ENCODE measurements around the gene TSC22D1.
A peak's percentile ranks its signal among the peaks of the same experiment; 100 is the strongest.

Gene TSC22D1

DNA sequence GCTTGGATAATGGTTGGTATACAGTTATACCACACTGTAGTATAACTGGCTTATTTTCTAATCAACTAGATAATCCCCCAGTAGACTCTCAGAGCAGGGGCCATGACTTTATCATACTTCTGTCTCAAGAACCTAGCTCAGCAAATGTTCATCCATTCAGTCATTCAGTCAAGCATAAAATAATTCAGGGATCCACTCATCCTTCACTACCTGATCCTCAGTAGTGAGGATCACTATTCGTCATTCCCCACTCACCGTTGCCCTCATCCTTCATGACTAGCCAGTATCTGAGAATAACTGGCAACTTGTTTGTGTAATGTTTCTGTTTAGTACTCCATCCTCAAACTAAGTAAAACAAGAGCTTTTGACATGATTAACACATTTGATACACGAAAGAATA is 77.6 kb downstream of the TSC22D1 start:
- Histone ChIP-seq H3K36me3 (ENCODE audit: control insufficient read depth in 4 of 4, insufficient read depth in 4 of 4, low read length in 3 of 4) (peaks cover 0 to 7% (median 2%) of the 10 kb centered on the region in 4 experiments), H3K9me3 (ENCODE audit: control extremely low read depth in 1 of 5, control insufficient read depth in 4 of 5, insufficient read depth in 2 of 5, low read depth in 1 of 5, low read length in 4 of 5) (peaks cover 0 to 8% (median 0%) of the 10 kb centered on the region in 5 experiments), H3K4me3 (ENCODE audit: control insufficient read depth in 1 of 7, extremely low read depth in 1 of 7, insufficient read depth in 4 of 7, low read depth in 2 of 7, low read length in 6 of 7) (no peak overlapping the region), H3K27me3 (replicated peaks in 2 of 5; ENCODE audit: control insufficient read depth in 4 of 5, insufficient read depth in 5 of 5, low read length in 4 of 5) (no peaks in the 10 kb centered on the region), H3K4me1 (ENCODE audit: control extremely low read depth in 1 of 4, control insufficient read depth in 4 of 4, insufficient read depth in 4 of 4, low read length in 3 of 4) (no peaks in the 10 kb centered on the region), H3K27ac (ENCODE audit: insufficient read depth in 1 of 2, low read depth in 1 of 2, low read length in 2 of 2, poor library complexity in 1 of 2, severe bottlenecking in 2 of 2) (no peak overlapping the region)
- ChIA-PET POLR2A (no interaction called here), CTCF (interaction anchor here (0.7 to 1.0 kb wide), 2 partner anchors 25 to 62 kb away, joined by 3 to 4 read pairs; no protein-coding TSS in a partner anchor)
- no CpG with 5 or more reads among the region's 3 CpGs for WGBS (ENCODE audit: insufficient coverage)
- DNase-seq: no peak

DNA sequence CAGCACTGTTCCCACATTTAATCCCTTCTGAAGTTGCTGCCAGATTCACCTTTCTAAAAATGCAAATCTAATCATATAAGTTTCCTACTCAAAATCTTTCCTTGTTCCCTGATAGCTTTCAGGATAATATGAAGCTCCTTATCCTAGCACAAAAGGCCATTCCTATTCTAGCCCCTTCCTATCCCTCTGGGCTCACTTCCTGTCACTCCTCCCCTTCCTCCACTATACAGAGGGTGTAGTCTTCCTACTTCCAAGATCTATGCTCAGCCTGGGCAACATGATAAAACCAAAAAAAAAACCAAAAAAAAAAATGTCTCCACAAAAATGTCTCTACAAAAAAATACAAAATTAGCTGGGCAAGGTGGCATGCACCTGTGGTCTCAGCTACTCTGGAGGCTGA is 78.3 kb downstream of the TSC22D1 start:
- H3K4me1 ChIP-seq (ENCODE audit: control extremely low read depth in 1 of 4, control insufficient read depth in 4 of 4, insufficient read depth in 4 of 4, low read length in 3 of 4): no peaks in the 10 kb centered on the region
- H3K27me3 ChIP-seq (replicated peaks in 2 of 5; ENCODE audit: control insufficient read depth in 4 of 5, insufficient read depth in 5 of 5, low read length in 4 of 5): no peaks in the 10 kb centered on the region
- no peak overlapping the region for H3K27ac ChIP-seq (ENCODE audit: insufficient read depth in 1 of 2, low read depth in 1 of 2, low read length in 2 of 2, poor library complexity in 1 of 2, severe bottlenecking in 2 of 2)
- ChIA-PET CTCF (interaction anchor here (0.7 to 1.2 kb wide), 4 partner anchors 9 to 63 kb away, joined by 3 to 4 read pairs (median 3); no protein-coding TSS in a partner anchor), POLR2A (no interaction called here)
- H3K4me3 ChIP-seq (ENCODE audit: control insufficient read depth in 1 of 7, extremely low read depth in 1 of 7, insufficient read depth in 4 of 7, low read depth in 2 of 7, low read length in 6 of 7): no peak overlapping the region
- no peak for DNase-seq
- H3K9me3 ChIP-seq (ENCODE audit: control extremely low read depth in 1 of 5, control insufficient read depth in 4 of 5, insufficient read depth in 2 of 5, low read depth in 1 of 5, low read length in 4 of 5): peaks cover 0 to 8% (median 0%) of the 10 kb centered on the region in 5 experiments
- peaks cover 0 to 7% (median 2%) of the 10 kb centered on the region in 4 experiments for H3K36me3 ChIP-seq (ENCODE audit: control insufficient read depth in 4 of 4, insufficient read depth in 4 of 4, low read length in 3 of 4)

DNA sequence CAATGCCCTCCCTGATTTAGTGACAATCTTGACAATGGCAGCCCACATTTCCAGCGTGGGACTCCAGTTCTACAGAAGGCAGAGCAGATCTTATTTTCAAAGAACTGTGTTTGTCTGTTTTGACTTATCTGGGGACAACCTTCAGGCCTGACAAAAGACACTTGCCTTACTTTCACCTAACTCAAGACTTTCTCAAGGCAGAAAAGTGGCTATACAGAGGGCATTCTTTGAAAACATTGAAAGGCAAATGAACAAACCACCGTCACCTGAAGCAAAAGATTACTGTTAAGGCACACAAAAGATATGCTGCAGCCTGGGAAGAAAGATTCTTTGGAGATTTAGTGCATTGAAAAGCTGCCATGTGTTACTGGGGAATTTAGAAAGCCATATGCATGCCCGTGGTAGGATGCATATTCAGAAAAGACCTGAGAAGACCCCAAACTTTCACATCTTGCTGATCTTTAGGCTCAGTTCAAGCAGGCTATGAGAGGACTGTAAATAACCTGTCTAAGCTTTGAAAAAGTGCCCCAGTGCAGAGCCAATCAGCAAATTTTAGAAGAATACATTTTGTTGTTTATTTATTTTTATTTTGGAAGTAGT is 82.8 kb downstream of the TSC22D1 start:
- DNase-seq: no peak
- H3K9me3 ChIP-seq (ENCODE audit: control extremely low read depth in 1 of 5, control insufficient read depth in 4 of 5, insufficient read depth in 2 of 5, low read depth in 1 of 5, low read length in 4 of 5): peaks cover 0 to 8% (median 0%) of the 10 kb centered on the region in 5 experiments

DNA sequence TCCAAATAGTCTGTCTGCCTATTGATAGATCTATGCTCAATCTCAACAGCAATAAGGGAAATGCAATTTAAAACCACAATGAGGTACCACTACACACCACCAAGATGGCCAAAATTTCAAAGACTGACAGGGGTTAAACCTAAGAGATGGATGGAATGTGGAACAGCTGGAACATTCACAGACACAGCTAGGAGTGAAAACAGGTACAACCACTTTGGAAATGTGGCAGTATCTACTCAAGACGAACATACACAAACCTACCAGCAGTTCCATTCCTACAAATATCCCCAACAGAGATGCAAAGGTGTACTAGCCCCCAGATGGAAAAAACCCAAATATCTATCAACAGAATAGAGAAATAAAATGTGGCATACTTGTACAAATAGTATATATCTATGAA is 86.4 kb downstream of the TSC22D1 start:
- H3K4me3 ChIP-seq (ENCODE audit: control insufficient read depth in 1 of 7, extremely low read depth in 1 of 7, insufficient read depth in 4 of 7, low read depth in 2 of 7, low read length in 6 of 7): no peak overlapping the region
- DNase-seq: no peak
- ChIA-PET CTCF (interaction anchor here (1.2 kb wide), 1 partner anchor 158 kb away, joined by 3 read pairs; no protein-coding TSS in a partner anchor), POLR2A (no interaction called here)
- peaks cover 0 to 15% (median 3%) of the 10 kb centered on the region in 4 experiments for H3K4me1 ChIP-seq (ENCODE audit: control extremely low read depth in 1 of 4, control insufficient read depth in 4 of 4, insufficient read depth in 4 of 4, low read length in 3 of 4)
- H3K27ac ChIP-seq (ENCODE audit: insufficient read depth in 1 of 2, low read depth in 1 of 2, low read length in 2 of 2, poor library complexity in 1 of 2, severe bottlenecking in 2 of 2): no peak overlapping the region
- H3K36me3 ChIP-seq (ENCODE audit: control insufficient read depth in 4 of 4, insufficient read depth in 4 of 4, low read length in 3 of 4): no peaks in the 10 kb centered on the region
- peaks cover 0 to 5% (median 0%) of the 10 kb centered on the region in 5 experiments for H3K9me3 ChIP-seq (ENCODE audit: control extremely low read depth in 1 of 5, control insufficient read depth in 4 of 5, insufficient read depth in 2 of 5, low read depth in 1 of 5, low read length in 4 of 5)
- H3K27me3 ChIP-seq (replicated peaks in 2 of 5; ENCODE audit: control insufficient read depth in 4 of 5, insufficient read depth in 5 of 5, low read length in 4 of 5): no peaks in the 10 kb centered on the region
- WGBS (ENCODE audit: insufficient coverage): no CpG with 5 or more reads among the region's 1 CpG

More for the DNA sequence above, 82.8 kb downstream of the TSC22D1 start:
- no peak overlapping the region for H3K27ac ChIP-seq (ENCODE audit: insufficient read depth in 1 of 2, low read depth in 1 of 2, low read length in 2 of 2, poor library complexity in 1 of 2, severe bottlenecking in 2 of 2)
- H3K4me3 ChIP-seq (ENCODE audit: control insufficient read depth in 1 of 7, extremely low read depth in 1 of 7, insufficient read depth in 4 of 7, low read depth in 2 of 7, low read length in 6 of 7): no peak overlapping the region
- peaks cover 0 to 2% (median 0%) of the 10 kb centered on the region in 4 experiments for H3K36me3 ChIP-seq (ENCODE audit: control insufficient read depth in 4 of 4, insufficient read depth in 4 of 4, low read length in 3 of 4)
- no peaks in the 10 kb centered on the region for H3K4me1 ChIP-seq (ENCODE audit: control extremely low read depth in 1 of 4, control insufficient read depth in 4 of 4, insufficient read depth in 4 of 4, low read length in 3 of 4)
- H3K27me3 ChIP-seq (replicated peaks in 2 of 5; ENCODE audit: control insufficient read depth in 4 of 5, insufficient read depth in 5 of 5, low read length in 4 of 5): no peaks in the 10 kb centered on the region
- ChIA-PET POLR2A (no interaction called here), CTCF (interaction anchor here (0.7 to 2.4 kb wide), 6 partner anchors 9 to 1310 kb away, joined by 3 to 9 read pairs (median 5); no protein-coding TSS in a partner anchor)
- 76% methylated on average over 3 of the region's 3 CpGs for WGBS (ENCODE audit: insufficient coverage)

DNA sequence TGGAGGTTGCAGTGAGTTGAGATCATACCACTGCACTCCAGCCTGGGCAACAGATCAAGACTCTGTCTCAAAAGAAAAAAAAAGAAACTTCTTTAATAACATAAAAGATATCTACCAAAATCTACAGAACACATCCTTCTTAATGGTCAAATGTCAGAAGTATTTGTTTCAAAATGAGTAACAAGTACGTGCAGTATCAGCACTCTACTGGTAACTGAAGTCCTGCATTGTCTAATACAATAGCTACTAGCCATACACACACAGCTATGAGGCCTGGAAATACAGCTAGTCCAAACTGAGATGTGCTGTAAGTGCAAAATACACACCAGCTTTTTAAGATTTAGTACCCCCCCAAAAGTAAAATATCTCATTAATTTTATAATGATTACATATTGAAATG is 88.1 kb downstream of the TSC22D1 start:
- WGBS (ENCODE audit: insufficient coverage): 100% methylated on average over 1 of the region's 1 CpG
- Histone ChIP-seq H3K9me3 (ENCODE audit: control extremely low read depth in 1 of 5, control insufficient read depth in 4 of 5, insufficient read depth in 2 of 5, low read depth in 1 of 5, low read length in 4 of 5) (no peaks in the 10 kb centered on the region), H3K27me3 (replicated peaks in 2 of 5; ENCODE audit: control insufficient read depth in 4 of 5, insufficient read depth in 5 of 5, low read length in 4 of 5) (no peaks in the 10 kb centered on the region), H3K27ac (ENCODE audit: insufficient read depth in 1 of 2, low read depth in 1 of 2, low read length in 2 of 2, poor library complexity in 1 of 2, severe bottlenecking in 2 of 2) (no peak overlapping the region), H3K4me1 (ENCODE audit: control extremely low read depth in 1 of 4, control insufficient read depth in 4 of 4, insufficient read depth in 4 of 4, low read length in 3 of 4) (peaks cover 0 to 24% (median 10%) of the 10 kb centered on the region in 4 experiments), H3K4me3 (ENCODE audit: control insufficient read depth in 1 of 7, extremely low read depth in 1 of 7, insufficient read depth in 4 of 7, low read depth in 2 of 7, low read length in 6 of 7) (no peak overlapping the region), H3K36me3 (ENCODE audit: control insufficient read depth in 4 of 4, insufficient read depth in 4 of 4, low read length in 3 of 4) (no peaks in the 10 kb centered on the region)
- ChIA-PET POLR2A (no interaction called here), CTCF (interaction anchor here (1.1 to 1.2 kb wide), 2 partner anchors 9 to 16 kb away, joined by 3 read pairs; no protein-coding TSS in a partner anchor)
- DNase-seq: no peak

DNA sequence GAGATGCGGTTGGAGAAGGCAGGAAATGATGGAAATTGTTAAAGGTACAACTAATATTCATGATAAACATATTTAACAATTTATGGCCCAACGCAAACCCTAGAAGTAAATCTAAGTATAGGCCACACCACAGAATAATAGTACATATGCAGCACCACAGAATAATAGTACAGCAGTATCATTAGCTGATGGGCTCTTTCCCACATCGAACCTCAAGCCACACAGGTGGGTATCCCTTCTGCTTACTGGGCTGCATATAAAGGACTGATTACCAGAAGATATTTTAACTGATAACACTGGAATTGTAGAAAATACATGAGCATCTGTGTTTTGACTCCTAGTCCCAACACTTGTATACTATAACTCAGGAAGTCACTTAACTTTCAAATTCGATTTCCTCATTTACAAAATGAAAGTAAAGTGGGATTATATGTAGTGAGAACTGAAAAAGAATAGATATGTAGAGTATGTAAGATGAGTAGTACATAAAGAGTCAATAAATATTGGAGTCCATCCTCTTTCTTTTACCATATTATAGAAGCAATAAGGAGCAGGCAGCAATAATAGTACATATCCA is 91.5 kb downstream of the TSC22D1 start:
- DNase-seq: peak; percentile 25 to 51 (median 50)
- Histone ChIP-seq H3K4me3 (ENCODE audit: control insufficient read depth in 1 of 7, extremely low read depth in 1 of 7, insufficient read depth in 4 of 7, low read depth in 2 of 7, low read length in 6 of 7) (peak overlapping the region in 4 of 7 experiments; percentile 37 to 79 (median 64)), H3K27ac (ENCODE audit: insufficient read depth in 1 of 2, low read depth in 1 of 2, low read length in 2 of 2, poor library complexity in 1 of 2, severe bottlenecking in 2 of 2) (peak overlapping the region; percentile 67 to 82), H3K9me3 (ENCODE audit: control extremely low read depth in 1 of 5, control insufficient read depth in 4 of 5, insufficient read depth in 2 of 5, low read depth in 1 of 5, low read length in 4 of 5) (no peaks in the 10 kb centered on the region), H3K27me3 (replicated peaks in 2 of 5; ENCODE audit: control insufficient read depth in 4 of 5, insufficient read depth in 5 of 5, low read length in 4 of 5) (no peaks in the 10 kb centered on the region), H3K4me1 (ENCODE audit: control extremely low read depth in 1 of 4, control insufficient read depth in 4 of 4, insufficient read depth in 4 of 4, low read length in 3 of 4) (peaks cover 0 to 26% (median 13%) of the 10 kb centered on the region in 4 experiments), H3K36me3 (ENCODE audit: control insufficient read depth in 4 of 4, insufficient read depth in 4 of 4, low read length in 3 of 4) (no peaks in the 10 kb centered on the region)
- 60% methylated on average over 1 of the region's 4 CpGs for WGBS (ENCODE audit: insufficient coverage)
- ChIA-PET CTCF (interaction anchor here (0.6 to 7.2 kb wide), 16 partner anchors 7 to 486 kb away, joined by 3 to 85 read pairs (median 4); no protein-coding TSS in a partner anchor), POLR2A (interaction anchor here (0.7 kb wide), 1 partner anchor 430 kb away, joined by 3 read pairs; no protein-coding TSS in a partner anchor)

All from common myeloid progenitor, CD34-positive (primary cell).